SK-N-SH treated with all-trans-retinoic acid at 6 μM for 48 hours (cell line): ENCODE data around the gene PRR29.

Experiments used
- ATAC-seq: fragments of 200-7000 bp; cut with Tn5 transposase; 3 replicates; pipeline ENCODE4 v1.9.1; 2020; ENCODE audit warnings: mild to moderate bottlenecking, moderate library complexity
- ARNTL ChIP-seq: fragments of 450-650 bp; formaldehyde crosslinking; IDR thresholded peaks from 2 replicates; pipeline ENCODE4 v1.5.0; 2020; ENCODE audit warnings: low read depth, mild to moderate bottlenecking, moderate library complexity, borderline replicate concordance
- CSDC2 ChIP-seq: fragments of 250-450 bp; sonication (Bioruptor Pico); IDR thresholded peaks from 2 replicates; pipeline ENCODE4 v1.5.0; 2020; ENCODE audit warnings: mild to moderate bottlenecking, moderate library complexity
- CSRNP3 ChIP-seq: fragments of 250-450 bp; sonication (Bioruptor Pico); IDR thresholded peaks from 2 replicates; pipeline ENCODE4 v1.5.1; 2021; ENCODE audit warnings: mild to moderate bottlenecking, moderate library complexity
- ESRRG ChIP-seq: fragments of 250-450 bp; sonication (Bioruptor Pico); IDR thresholded peaks from 2 replicates; pipeline ENCODE4 v1.6.1; 2021; ENCODE audit warnings: mild to moderate bottlenecking
- GLIS3 ChIP-seq: fragments of 250-450 bp; sonication (Bioruptor Pico); IDR thresholded peaks from 2 replicates; pipeline ENCODE4 v1.5.0; 2020; ENCODE audit warnings: mild to moderate bottlenecking, moderate library complexity
- OSR1 ChIP-seq: fragments of 250-450 bp; sonication (Bioruptor Pico); IDR thresholded peaks from 2 replicates; pipeline ENCODE4 v1.8.0; 2022; ENCODE audit warnings: moderate library complexity, mild to moderate bottlenecking, inconsistent platforms
- POU6F1 ChIP-seq: fragments of 250-450 bp; sonication (Bioruptor Pico); IDR thresholded peaks from 2 replicates; pipeline ENCODE4 v1.8.0; 2021; ENCODE audit warnings: low read depth, mild to moderate bottlenecking, moderate library complexity, borderline replicate concordance
- PPARA ChIP-seq: fragments of 250-450 bp; sonication (Bioruptor Pico); IDR thresholded peaks from 2 replicates; pipeline ENCODE4 v1.5.0; 2020; ENCODE audit warnings: mild to moderate bottlenecking, borderline replicate concordance
- RARB ChIP-seq: fragments of 250-450 bp; sonication (Bioruptor Pico); IDR thresholded peaks from 2 replicates; pipeline ENCODE4 v1.8.0; 2021; ENCODE audit warnings: mild to moderate bottlenecking, moderate library complexity
- SNAI2 ChIP-seq: fragments of 250-450 bp; sonication (Bioruptor Pico); IDR thresholded peaks from 2 replicates; pipeline ENCODE4 v1.5.0; 2020; ENCODE audit warnings: mild to moderate bottlenecking, moderate library complexity
- TCF4 ChIP-seq: fragments of 250-450 bp; sonication (Bioruptor Pico); IDR thresholded peaks from 2 replicates; pipeline ENCODE4 v1.8.0; 2021; ENCODE audit warnings: mild to moderate bottlenecking, moderate library complexity, borderline replicate concordance
- TOX ChIP-seq: fragments of 250-450 bp; sonication (Bioruptor Pico); IDR thresholded peaks from 2 replicates; pipeline ENCODE4 v1.8.0; 2021; ENCODE audit warnings: mild to moderate bottlenecking, moderate library complexity, borderline replicate concordance
- ZC3H10 ChIP-seq: fragments of 250-450 bp; sonication (Bioruptor Pico); IDR thresholded peaks from 2 replicates; pipeline ENCODE4 v1.5.1; 2021; ENCODE audit warnings: mild to moderate bottlenecking, moderate library complexity
- ZFP3 ChIP-seq: fragments of 250-450 bp; sonication (Bioruptor Pico); IDR thresholded peaks from 2 replicates; pipeline ENCODE4 v1.5.0; 2020; ENCODE audit warnings: mild to moderate bottlenecking, moderate library complexity
- ZNF70 ChIP-seq: fragments of 450-650 bp; formaldehyde crosslinking; IDR thresholded peaks from 2 replicates; pipeline ENCODE4 v1.5.0; 2020; ENCODE audit warnings: mild to moderate bottlenecking, moderate library complexity
- ZNF8 ChIP-seq: fragments of 450-650 bp; formaldehyde crosslinking; IDR thresholded peaks from 2 replicates; pipeline ENCODE4 v1.5.0; 2020; ENCODE audit warnings: mild to moderate bottlenecking, moderate library complexity
- TF ChIP-seq, protein P1 (sequence below): fragments of 250-450 bp; sonication (Bioruptor Pico); IDR thresholded peaks from 2 replicates; pipeline ENCODE4 v1.8.0; 2020; ENCODE audit warnings: mild to moderate bottlenecking, moderate library complexity, borderline replicate concordance
- TF ChIP-seq, protein P2 (sequence below): fragments of 250-450 bp; sonication (Bioruptor Pico); IDR thresholded peaks from 2 replicates; pipeline ENCODE4 v1.5.1; 2020; ENCODE audit warnings: low read depth, mild to moderate bottlenecking, moderate library complexity
- TF ChIP-seq, protein P3 (sequence below): fragments of 250-450 bp; sonication (Bioruptor Pico); IDR thresholded peaks from 2 replicates; pipeline ENCODE4 v1.5.0; 2020; ENCODE audit warnings: mild to moderate bottlenecking, moderate library complexity

Gene PRR29

GRCh38 chr17:63988741-63989621 lies 9.2 kb upstream of the PRR29 start:
- TF ChIP-seq TOX (CRISPR knock-in tag) (no peak), SNAI2 (no peak), ZNF70 (CRISPR knock-in tag) (no peak), CSRNP3 (no peak), POU6F1 (CRISPR knock-in tag) (no peak), RARB (CRISPR knock-in tag) (no peak), ZFP3 (CRISPR knock-in tag) (no peak), GLIS3 (CRISPR knock-in tag) (no peak), TCF4 (CRISPR knock-in tag) (no peak), ESRRG (no peak), OSR1 (CRISPR knock-in tag) (no peak), CSDC2 (no peak), ZNF8 (CRISPR knock-in tag) (no peak), PPARA (no peak)
- TF ChIP-seq, protein P1, sequence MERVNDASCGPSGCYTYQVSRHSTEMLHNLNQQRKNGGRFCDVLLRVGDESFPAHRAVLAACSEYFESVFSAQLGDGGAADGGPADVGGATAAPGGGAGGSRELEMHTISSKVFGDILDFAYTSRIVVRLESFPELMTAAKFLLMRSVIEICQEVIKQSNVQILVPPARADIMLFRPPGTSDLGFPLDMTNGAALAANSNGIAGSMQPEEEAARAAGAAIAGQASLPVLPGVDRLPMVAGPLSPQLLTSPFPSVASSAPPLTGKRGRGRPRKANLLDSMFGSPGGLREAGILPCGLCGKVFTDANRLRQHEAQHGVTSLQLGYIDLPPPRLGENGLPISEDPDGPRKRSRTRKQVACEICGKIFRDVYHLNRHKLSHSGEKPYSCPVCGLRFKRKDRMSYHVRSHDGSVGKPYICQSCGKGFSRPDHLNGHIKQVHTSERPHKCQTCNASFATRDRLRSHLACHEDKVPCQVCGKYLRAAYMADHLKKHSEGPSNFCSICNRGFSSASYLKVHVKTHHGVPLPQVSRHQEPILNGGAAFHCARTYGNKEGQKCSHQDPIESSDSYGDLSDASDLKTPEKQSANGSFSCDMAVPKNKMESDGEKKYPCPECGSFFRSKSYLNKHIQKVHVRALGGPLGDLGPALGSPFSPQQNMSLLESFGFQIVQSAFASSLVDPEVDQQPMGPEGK (CRISPR knock-in tag), result no peak
- TF ChIP-seq, protein P2, sequence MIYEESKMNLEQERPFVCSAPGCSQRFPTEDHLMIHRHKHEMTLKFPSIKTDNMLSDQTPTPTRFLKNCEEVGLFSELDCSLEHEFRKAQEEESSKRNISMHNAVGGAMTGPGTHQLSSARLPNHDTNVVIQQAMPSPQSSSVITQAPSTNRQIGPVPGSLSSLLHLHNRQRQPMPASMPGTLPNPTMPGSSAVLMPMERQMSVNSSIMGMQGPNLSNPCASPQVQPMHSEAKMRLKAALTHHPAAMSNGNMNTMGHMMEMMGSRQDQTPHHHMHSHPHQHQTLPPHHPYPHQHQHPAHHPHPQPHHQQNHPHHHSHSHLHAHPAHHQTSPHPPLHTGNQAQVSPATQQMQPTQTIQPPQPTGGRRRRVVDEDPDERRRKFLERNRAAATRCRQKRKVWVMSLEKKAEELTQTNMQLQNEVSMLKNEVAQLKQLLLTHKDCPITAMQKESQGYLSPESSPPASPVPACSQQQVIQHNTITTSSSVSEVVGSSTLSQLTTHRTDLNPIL (CRISPR knock-in tag), result no peak
- TF ChIP-seq, all 23 proteins: peak for 0
- ATAC-seq, result no peak

DNA sequence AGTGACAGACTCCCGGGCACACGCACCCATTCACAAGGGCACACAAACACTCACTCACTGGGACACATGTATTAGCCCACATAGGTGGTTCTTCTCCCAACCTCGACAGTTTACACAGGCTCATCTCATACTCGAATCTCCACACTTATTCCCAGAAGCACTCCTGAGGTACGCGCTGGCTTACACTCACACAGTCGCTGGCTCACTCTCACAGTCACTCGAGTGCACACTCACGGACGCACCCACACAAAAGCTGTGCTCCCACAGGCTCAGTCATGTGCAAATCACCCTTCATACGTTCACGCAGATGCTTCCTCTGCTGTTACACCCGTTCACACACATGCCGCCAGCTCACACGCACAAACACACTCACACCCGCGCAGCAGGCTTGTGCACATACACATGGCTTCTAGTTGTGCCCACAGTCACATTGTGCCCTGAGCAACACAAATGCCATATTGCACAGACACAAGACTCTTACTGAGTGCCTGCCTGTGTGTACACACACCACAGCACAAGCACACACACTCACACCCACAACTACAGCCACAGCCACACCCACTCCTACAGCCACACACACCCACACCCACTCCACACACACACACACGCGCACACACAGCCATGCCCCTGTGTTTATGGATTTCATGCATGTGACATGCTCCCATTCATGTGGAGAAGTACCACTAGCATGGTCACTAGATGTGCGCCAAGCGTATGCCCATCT lies 8.4 kb upstream of the PRR29 start:
- no peak for ATAC-seq
- TF ChIP-seq CSRNP3 (no peak), GLIS3 (CRISPR knock-in tag) (no peak), ZC3H10 (CRISPR knock-in tag) (no peak), PPARA (no peak), ARNTL (CRISPR knock-in tag) (no peak)
- TF ChIP-seq, protein P3, sequence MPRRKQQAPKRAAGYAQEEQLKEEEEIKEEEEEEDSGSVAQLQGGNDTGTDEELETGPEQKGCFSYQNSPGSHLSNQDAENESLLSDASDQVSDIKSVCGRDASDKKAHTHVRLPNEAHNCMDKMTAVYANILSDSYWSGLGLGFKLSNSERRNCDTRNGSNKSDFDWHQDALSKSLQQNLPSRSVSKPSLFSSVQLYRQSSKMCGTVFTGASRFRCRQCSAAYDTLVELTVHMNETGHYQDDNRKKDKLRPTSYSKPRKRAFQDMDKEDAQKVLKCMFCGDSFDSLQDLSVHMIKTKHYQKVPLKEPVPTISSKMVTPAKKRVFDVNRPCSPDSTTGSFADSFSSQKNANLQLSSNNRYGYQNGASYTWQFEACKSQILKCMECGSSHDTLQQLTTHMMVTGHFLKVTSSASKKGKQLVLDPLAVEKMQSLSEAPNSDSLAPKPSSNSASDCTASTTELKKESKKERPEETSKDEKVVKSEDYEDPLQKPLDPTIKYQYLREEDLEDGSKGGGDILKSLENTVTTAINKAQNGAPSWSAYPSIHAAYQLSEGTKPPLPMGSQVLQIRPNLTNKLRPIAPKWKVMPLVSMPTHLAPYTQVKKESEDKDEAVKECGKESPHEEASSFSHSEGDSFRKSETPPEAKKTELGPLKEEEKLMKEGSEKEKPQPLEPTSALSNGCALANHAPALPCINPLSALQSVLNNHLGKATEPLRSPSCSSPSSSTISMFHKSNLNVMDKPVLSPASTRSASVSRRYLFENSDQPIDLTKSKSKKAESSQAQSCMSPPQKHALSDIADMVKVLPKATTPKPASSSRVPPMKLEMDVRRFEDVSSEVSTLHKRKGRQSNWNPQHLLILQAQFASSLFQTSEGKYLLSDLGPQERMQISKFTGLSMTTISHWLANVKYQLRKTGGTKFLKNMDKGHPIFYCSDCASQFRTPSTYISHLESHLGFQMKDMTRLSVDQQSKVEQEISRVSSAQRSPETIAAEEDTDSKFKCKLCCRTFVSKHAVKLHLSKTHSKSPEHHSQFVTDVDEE (CRISPR knock-in tag), result no peak
